ENCODE results near the gene FNBP1. TPM values are rescaled to one million over a fixed set of nuclear protein-coding genes. Genes with fewer than 3 reads are reported as not detected.
A peak's percentile ranks its signal among the peaks of the same experiment; 100 is the strongest.

The FNBP1 gene
- total RNA-seq, 1 experiment from 2014 or later = 53.6 TPM

- ChIA-PET CTCF (interaction anchor here (1.1 kb wide), 1 partner anchor 23 kb away, joined by 14 read pairs; no protein-coding TSS in a partner anchor), POLR2A (no interaction called here)
- no peaks in the 10 kb centered on the region for H3K27me3 ChIP-seq (ENCODE audit: control insufficient read depth, insufficient read depth, low read length)
- no TSS peak for BruUV-seq (replicated peaks)
- no peak overlapping the region for H3K4me3 ChIP-seq (ENCODE audit: low read depth in 2 of 2, low read length in 2 of 2)
- intact Hi-C loops (cut with micrococcal nuclease; ENCODE audit: unreplicated experiment) = loop anchor here (10.0 kb wide), 1 partner anchor 155 kb away; no protein-coding TSS in a partner anchor
- peaks cover 21% of the 10 kb centered on the region for H3K4me1 ChIP-seq (ENCODE audit: control insufficient read depth, insufficient read depth, low read length)
- peaks cover 3% of the 10 kb centered on the region; the same call in 1 of the 2 replicates for H3K36me3 ChIP-seq (ENCODE audit: control insufficient read depth, insufficient read depth, low read length)
- in situ Hi-C loops (cut with HindIII; ENCODE audit: low pct_unique_long_range_greater_than_20kb, low sequenced_read_pairs) = no loop called here
- H3K9me3 ChIP-seq (ENCODE audit: control insufficient read depth, insufficient read depth, low read depth, low read length) = no peaks in the 10 kb centered on the region
- DNase-seq (ENCODE audit: low read depth, low spot score) (no peak), ATAC-seq (no peak)
- no peak overlapping the region for H3K27ac ChIP-seq (ENCODE audit: low read length)
- TF ChIP-seq SIN3A (IDR thresholded peaks at IDR 0.05; ENCODE audit: borderline replicate concordance, insufficient read depth, low read depth, low read length) = no peak
- TF ChIP-seq CTCF (IDR thresholded peaks at IDR 0.05) = peak; percentile 51
Measured at GRCh38 chr9:130039528-130040147, 3.4 kb downstream of the FNBP1 start.

- Histone ChIP-seq H3K4me3 (ENCODE audit: low read depth in 2 of 2, low read length in 2 of 2) (no peak overlapping the region), H3K27me3 (ENCODE audit: control insufficient read depth, insufficient read depth, low read length) (no peaks in the 10 kb centered on the region), H3K9me3 (ENCODE audit: control insufficient read depth, insufficient read depth, low read depth, low read length) (no peaks in the 10 kb centered on the region), H3K4me1 (ENCODE audit: control insufficient read depth, insufficient read depth, low read length) (peaks cover 31% of the 10 kb centered on the region), H3K27ac (ENCODE audit: low read length) (peak overlapping the region; percentile 39; the same call in 1 of the 2 replicates), H3K36me3 (ENCODE audit: control insufficient read depth, insufficient read depth, low read length) (no peaks in the 10 kb centered on the region)
- ATAC-seq = no peak
- BruUV-seq (replicated peaks) = no TSS peak
- POLR2A ChIA-PET = interaction anchor here (0.7 kb wide), 1 partner anchor 74 kb away, joined by 4 read pairs; no protein-coding TSS in a partner anchor
- DNase-seq (ENCODE audit: low read depth, low spot score) = no peak
- in situ Hi-C loops (cut with HindIII; ENCODE audit: low pct_unique_long_range_greater_than_20kb, low sequenced_read_pairs) (no loop called here), intact Hi-C loops (cut with micrococcal nuclease; ENCODE audit: unreplicated experiment) (loop anchor here (10.0 kb wide), 1 partner anchor 151 kb away; no protein-coding TSS in a partner anchor)
- CTCF ChIA-PET = no interaction called here
- TF ChIP-seq TCF7L2 (IDR thresholded peaks at IDR 0.05; ENCODE audit: low read depth, low read length) (no peak), REST (IDR thresholded peaks at IDR 0.05; ENCODE audit: insufficient read depth in 1 of 2, low read depth in 2 of 2, low read length in 1 of 2) (no peak), CTCF (IDR thresholded peaks at IDR 0.05) (no peak), POLR2AphosphoS5 (IDR thresholded peaks at IDR 0.05; ENCODE audit: low read depth, low read length) (no peak), SIN3A (IDR thresholded peaks at IDR 0.05; ENCODE audit: borderline replicate concordance, insufficient read depth, low read depth, low read length) (no peak)
Measured at GRCh38 chr9:130036099-130036498, 6.9 kb downstream of the FNBP1 start.
